Suprapubic skin (tissue), 4 donors: ENCODE data around the gene TFIP11. TPM values are rescaled to one million over a fixed set of nuclear protein-coding genes. Genes with fewer than 3 reads are reported as not detected.

Experiments
- DNase-seq, 2 donors: peaks; one replicate each; pipeline ENCODE4 v3.0.0-alpha.2; 2019; ENCODE audit warnings: low spot score in 2 of 2
- H3K27ac ChIP-seq: fragments of 200-600 bp; sonication (generic); one replicate; pipeline ENCODE4 v1.5.1; 2019
- H3K27me3 ChIP-seq: fragments of 200-600 bp; sonication (generic); one replicate; pipeline ENCODE4 v1.5.1; 2019
- H3K36me3 ChIP-seq: fragments of 200-600 bp; sonication (generic); one replicate; pipeline ENCODE4 v1.5.1; 2019
- H3K4me1 ChIP-seq: fragments of 200-600 bp; sonication (generic); one replicate; pipeline ENCODE4 v1.5.1; 2019
- H3K4me3 ChIP-seq: fragments of 200-600 bp; sonication (generic); one replicate; pipeline ENCODE4 v1.5.1; 2019; ENCODE audit warnings: mild to moderate bottlenecking
- H3K9me3 ChIP-seq: fragments of 200-600 bp; sonication (generic); one replicate; pipeline ENCODE4 v1.5.1; 2019
- EP300 ChIP-seq: sonication (generic); formaldehyde crosslinking; IDR thresholded peaks from one replicate; pipeline ENCODE4 v1.6.1; 2017; ENCODE audit warnings: antibody characterized with exemption
- POLR2A ChIP-seq, 2 donors: fragments of 450-650 bp; IDR thresholded peaks; one replicate each; pipeline ENCODE4 v1.6.1; 2017; ENCODE audit warnings: antibody characterized with exemption in 2 of 2, mild to moderate bottlenecking in 2 of 2, moderate library complexity in 2 of 2
- POLR2AphosphoS5 ChIP-seq, 3 donors: sonication (generic); formaldehyde crosslinking; IDR thresholded peaks; one replicate each; pipeline ENCODE4 v1.6.1; 2017; ENCODE audit warnings: antibody characterized with exemption in 3 of 3
- WGBS: methylation state at CpG from one replicate; pipeline ENCODE4 v1.1.5; 2018; 5-methylcytosine and 5-hydroxymethylcytosine counted together
- total RNA-seq, 4 donors: library from RNA; depleted of rRNA; stranded (reverse); fragments of >200 nt; gene quantifications; one replicate each; pipeline ENCODE4 v1.1.0, GENCODE V29; 2016
- TF ChIP-seq, protein P1 (sequence below), 2 donors: fragments of 200-600 bp in 1 of 2; fragments of 450-650 bp in 1 of 2; sonication (generic) in 1 of 2; IDR thresholded peaks; one replicate each; pipeline ENCODE4 v1.5.1; 2016 to 2019; ENCODE audit warnings: antibody characterized with exemption in 2 of 2, mild to moderate bottlenecking in 1 of 2, moderate library complexity in 1 of 2

The TFIP11 gene
- total RNA-seq, 4 donors from 2014 or later, result 35.3 to 46.3 (median 37.5) TPM

DNA sequence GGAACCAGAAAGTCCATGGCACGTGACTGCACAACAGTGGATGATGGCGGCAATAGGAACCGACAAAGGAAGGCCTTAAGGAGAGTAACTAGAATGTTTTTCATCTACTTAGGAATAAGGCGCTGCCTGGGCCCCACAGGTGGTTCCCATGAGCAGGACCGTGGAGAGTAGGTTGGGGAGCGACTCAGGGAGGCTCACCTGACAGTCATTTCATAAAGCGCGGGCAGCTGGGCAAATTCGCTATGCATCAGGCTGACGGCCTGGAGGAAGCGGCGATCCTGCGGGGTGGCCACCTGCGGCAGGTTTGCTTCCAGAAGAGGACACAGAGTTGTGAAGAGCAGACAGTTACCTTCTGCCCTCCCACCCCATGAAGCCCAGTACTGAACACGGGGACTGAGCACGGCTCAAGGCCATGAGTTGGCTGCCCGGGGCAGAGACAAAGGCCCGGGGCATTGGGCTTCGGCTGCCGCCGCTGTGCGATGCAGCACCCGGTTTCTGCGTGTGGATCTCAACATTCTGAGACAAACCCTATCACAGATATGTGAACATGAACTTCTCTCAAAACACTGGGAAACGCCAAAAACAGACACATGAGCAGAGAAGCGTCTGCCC, 54.5 kb downstream of the TFIP11 start:
- H3K4me3 ChIP-seq, result no peak overlapping the region
- DNase-seq, result no peak
- H3K36me3 ChIP-seq, result peaks cover 65% of the 10 kb centered on the region
- WGBS, result 95% methylated on average over 26 of the region's 26 CpGs
- H3K27me3 ChIP-seq, result no peaks in the 10 kb centered on the region
- no peak overlapping the region for H3K27ac ChIP-seq
- H3K9me3 ChIP-seq, result no peaks in the 10 kb centered on the region
- H3K4me1 ChIP-seq, result peaks cover 23% of the 10 kb centered on the region
- TF ChIP-seq EP300, result no peak
- TF ChIP-seq POLR2AphosphoS5 (IDR thresholded peaks at IDR 0.05), result no peak
- TF ChIP-seq, protein P1, sequence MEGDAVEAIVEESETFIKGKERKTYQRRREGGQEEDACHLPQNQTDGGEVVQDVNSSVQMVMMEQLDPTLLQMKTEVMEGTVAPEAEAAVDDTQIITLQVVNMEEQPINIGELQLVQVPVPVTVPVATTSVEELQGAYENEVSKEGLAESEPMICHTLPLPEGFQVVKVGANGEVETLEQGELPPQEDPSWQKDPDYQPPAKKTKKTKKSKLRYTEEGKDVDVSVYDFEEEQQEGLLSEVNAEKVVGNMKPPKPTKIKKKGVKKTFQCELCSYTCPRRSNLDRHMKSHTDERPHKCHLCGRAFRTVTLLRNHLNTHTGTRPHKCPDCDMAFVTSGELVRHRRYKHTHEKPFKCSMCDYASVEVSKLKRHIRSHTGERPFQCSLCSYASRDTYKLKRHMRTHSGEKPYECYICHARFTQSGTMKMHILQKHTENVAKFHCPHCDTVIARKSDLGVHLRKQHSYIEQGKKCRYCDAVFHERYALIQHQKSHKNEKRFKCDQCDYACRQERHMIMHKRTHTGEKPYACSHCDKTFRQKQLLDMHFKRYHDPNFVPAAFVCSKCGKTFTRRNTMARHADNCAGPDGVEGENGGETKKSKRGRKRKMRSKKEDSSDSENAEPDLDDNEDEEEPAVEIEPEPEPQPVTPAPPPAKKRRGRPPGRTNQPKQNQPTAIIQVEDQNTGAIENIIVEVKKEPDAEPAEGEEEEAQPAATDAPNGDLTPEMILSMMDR (IDR thresholded peaks at IDR 0.05), result no peak
- no peak for TF ChIP-seq POLR2A (IDR thresholded peaks at IDR 0.05)

DNA sequence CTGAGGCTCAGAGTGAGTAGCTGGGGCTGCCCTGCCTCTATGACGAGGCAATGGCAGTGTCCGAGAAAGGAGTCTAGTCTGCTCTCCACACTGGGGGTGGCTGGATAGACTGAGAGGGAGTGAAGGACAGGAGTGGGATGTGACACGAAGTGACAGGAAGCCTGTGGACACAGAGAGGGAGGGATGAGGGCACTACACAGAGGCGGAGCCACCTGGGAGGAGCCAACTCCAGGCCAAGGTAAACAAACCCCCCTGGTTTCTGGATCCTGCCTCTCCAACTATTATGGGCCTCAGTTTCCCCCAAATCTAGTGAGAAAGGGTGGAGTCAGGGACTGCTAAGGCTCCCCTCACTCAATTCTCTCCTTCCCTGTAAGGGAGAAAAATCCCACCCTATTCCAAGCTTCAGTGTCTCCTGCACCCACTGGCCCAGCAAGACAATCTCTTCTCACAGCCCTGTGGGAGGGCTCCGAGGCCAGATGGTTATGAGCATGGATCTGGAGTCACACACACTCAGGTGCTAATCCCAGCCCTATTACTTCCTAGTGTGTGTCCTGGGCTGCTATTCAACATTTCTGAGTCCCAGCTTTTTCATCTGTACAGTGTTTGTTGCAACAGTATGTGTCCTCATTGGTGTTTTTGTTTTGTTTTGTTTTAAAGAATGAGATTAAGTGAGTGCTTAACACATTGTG, 58.3 kb downstream of the TFIP11 start:
- Histone ChIP-seq H3K27me3 (no peaks in the 10 kb centered on the region), H3K27ac (no peak overlapping the region), H3K36me3 (peaks cover 70% of the 10 kb centered on the region), H3K4me1 (peaks cover 1% of the 10 kb centered on the region), H3K4me3 (no peak overlapping the region), H3K9me3 (no peaks in the 10 kb centered on the region)
- TF ChIP-seq POLR2AphosphoS5 (IDR thresholded peaks at IDR 0.05) (no peak), EP300 (no peak), POLR2A (IDR thresholded peaks at IDR 0.05) (no peak)
- TF ChIP-seq, protein P1 (IDR thresholded peaks at IDR 0.05), result no peak
- 92% methylated on average over 5 of the region's 5 CpGs for WGBS
- no peak for DNase-seq

DNA sequence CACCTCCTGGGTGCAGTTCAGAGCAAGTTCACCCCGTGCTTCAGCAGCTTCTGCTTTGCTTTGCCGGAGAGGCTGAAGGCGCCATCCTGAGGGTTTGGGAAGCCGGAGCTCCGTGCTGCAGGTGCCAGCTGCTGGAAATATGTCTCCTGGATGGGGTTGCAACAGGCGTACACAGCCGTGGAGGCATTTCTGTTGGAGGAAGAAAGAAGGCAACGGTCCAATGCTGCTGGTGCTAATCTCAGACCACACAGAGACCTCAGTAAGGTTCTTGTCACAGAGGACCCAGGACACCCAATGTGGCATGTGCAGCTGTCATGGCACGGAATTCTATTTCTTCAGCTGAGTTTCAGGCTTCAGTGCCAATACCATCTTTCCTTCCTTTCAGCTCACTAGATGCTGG, 59.1 kb downstream of the TFIP11 start:
- Histone ChIP-seq H3K4me1 (peaks cover 9% of the 10 kb centered on the region), H3K9me3 (no peaks in the 10 kb centered on the region), H3K27ac (no peak overlapping the region), H3K36me3 (peaks cover 63% of the 10 kb centered on the region), H3K27me3 (no peaks in the 10 kb centered on the region), H3K4me3 (no peak overlapping the region)
- no peak for DNase-seq
- WGBS, result 89% methylated on average over 9 of the region's 9 CpGs
- TF ChIP-seq EP300 (no peak), POLR2A (IDR thresholded peaks at IDR 0.05) (no peak), POLR2AphosphoS5 (IDR thresholded peaks at IDR 0.05) (no peak)
- TF ChIP-seq, protein P1 (IDR thresholded peaks at IDR 0.05), result no peak

DNA sequence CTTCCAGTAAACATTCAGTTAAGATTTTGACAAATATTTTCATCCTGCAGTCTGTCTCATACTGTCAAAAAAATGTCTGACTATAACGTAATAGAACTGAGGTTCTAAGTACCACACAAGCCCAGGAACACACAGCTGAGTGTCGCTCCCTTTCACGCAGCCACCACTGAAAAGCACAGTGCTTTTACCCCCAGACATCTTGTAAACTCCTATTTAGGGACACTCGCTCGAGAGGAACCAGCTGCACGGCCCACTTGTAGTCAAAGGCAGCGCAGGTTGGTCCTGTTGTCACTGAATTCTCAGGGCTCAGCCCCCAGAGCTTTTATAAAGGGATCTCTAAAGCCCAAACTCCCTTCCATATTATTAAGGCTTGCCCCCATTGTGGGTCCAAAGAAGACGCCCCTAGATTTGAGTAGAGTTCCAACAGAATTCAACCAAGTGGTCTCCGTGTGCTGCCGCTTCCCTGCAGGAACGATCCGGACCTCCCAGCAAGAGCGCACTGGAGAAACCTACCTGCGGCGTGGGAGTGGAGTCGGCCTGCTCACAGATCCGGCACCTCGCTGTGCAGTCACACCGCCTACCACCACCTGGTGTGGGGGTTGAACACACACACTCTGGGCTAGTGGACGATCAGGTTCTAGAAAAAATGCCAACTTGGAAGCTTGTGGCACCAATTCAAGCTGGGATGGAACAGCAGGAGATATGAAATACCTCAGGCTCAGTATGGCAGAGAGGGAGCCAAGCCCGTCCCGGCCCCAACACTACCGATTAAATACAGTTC, 59.8 kb downstream of the TFIP11 start:
- no peak for TF ChIP-seq EP300
- TF ChIP-seq POLR2A (IDR thresholded peaks at IDR 0.05), result no peak
- TF ChIP-seq, protein P1 (IDR thresholded peaks at IDR 0.05), result no peak
- no peak for TF ChIP-seq POLR2AphosphoS5 (IDR thresholded peaks at IDR 0.05)
- no peak for DNase-seq

More for the DNA sequence above, 59.8 kb downstream of the TFIP11 start:
- Histone ChIP-seq H3K27me3 (no peaks in the 10 kb centered on the region), H3K36me3 (peaks cover 55% of the 10 kb centered on the region), H3K27ac (no peak overlapping the region), H3K4me1 (peaks cover 10% of the 10 kb centered on the region), H3K9me3 (no peaks in the 10 kb centered on the region), H3K4me3 (no peak overlapping the region)
- 95% methylated on average over 22 of the region's 23 CpGs for WGBS
